Breast epithelium (tissue), 4 donors: Measurements from ENCODE around the gene SH2D6. TPM values are rescaled to one million over a fixed set of nuclear protein-coding genes. Genes with fewer than 3 reads are reported as not detected.

ENCODE experiments used
- DNase-seq, 2 donors: peaks; one replicate each; pipeline ENCODE4 v3.0.0-alpha.2; 2019; ENCODE audit warnings: low spot score in 2 of 2
- H3K27ac ChIP-seq, 2 donors: fragments of 200-600 bp; sonication (generic) in 1 of 2; one replicate each; pipeline ENCODE4 v1.5.1; 2016 to 2019; ENCODE audit warnings: mild to moderate bottlenecking in 1 of 2
- H3K27me3 ChIP-seq, 2 donors: fragments of 200-600 bp; sonication (generic) in 1 of 2; one replicate each; pipeline versions ENCODE4 v1.5.1 to v1.6.0; 2017 to 2019; ENCODE audit warnings: control low read depth in 1 of 2, mild to moderate bottlenecking in 1 of 2
- H3K36me3 ChIP-seq: fragments of 200-600 bp; one replicate; pipeline ENCODE4 v1.5.1; 2019
- H3K4me1 ChIP-seq, 2 donors: fragments of 200-600 bp; sonication (generic); one replicate each; pipeline ENCODE4 v1.5.1; 2016 to 2019; ENCODE audit warnings: control low read depth in 1 of 2
- H3K4me3 ChIP-seq, 3 donors: fragments of 200-600 bp; sonication (generic); 1 replicate in 2 of 3; 2 replicates in 1 of 3; pipeline ENCODE4 v1.5.1; 2016 to 2019; ENCODE audit warnings: mild to moderate bottlenecking in 3 of 3, moderate library complexity in 2 of 3
- H3K9me3 ChIP-seq, 2 donors: fragments of 200-600 bp; sonication (generic) in 1 of 2; one replicate each; pipeline ENCODE4 v1.5.1; 2016 to 2019; ENCODE audit warnings: control low read depth in 1 of 2
- CTCF ChIP-seq, 3 donors: fragments of 450-650 bp; IDR thresholded peaks; one replicate each; pipeline ENCODE4 v1.5.1; 2016 to 2017; ENCODE audit warnings: antibody characterized with exemption in 3 of 3, mild to moderate bottlenecking in 3 of 3, moderate library complexity in 3 of 3
- POLR2A ChIP-seq: fragments of 450-650 bp; IDR thresholded peaks from one replicate; pipeline ENCODE4 v1.6.1; 2016; ENCODE audit warnings: antibody characterized with exemption, mild to moderate bottlenecking, moderate library complexity
- POLR2AphosphoS5 ChIP-seq, 3 donors: sonication (generic); formaldehyde crosslinking; IDR thresholded peaks; one replicate each; pipeline ENCODE4 v1.6.1; 2017; ENCODE audit warnings: antibody characterized with exemption in 3 of 3
- intact Hi-C: fragments of 100-400 bp; cut with DNase I; formaldehyde crosslinking; loops from one replicate; pipeline ENCODE4 v1.15.1; 2023; ENCODE audit warnings: low total_unique reads
- total RNA-seq, 3 donors: library from RNA; depleted of rRNA; stranded (reverse); fragments of >200 nt; gene quantifications; one replicate each; pipeline ENCODE4 v1.1.0, GENCODE V29; 2016

Gene SH2D6
- total RNA-seq, 3 donors from 2014 or later, result not detected

GRCh38 chr2:85462322-85462721, 43.8 kb downstream of the SH2D6 start:
- no peak overlapping the region for H3K4me3 ChIP-seq
- no peak for DNase-seq
- no peaks in the 10 kb centered on the region for H3K9me3 ChIP-seq
- no peak for TF ChIP-seq POLR2AphosphoS5 (IDR thresholded peaks at IDR 0.05)
- no peak for TF ChIP-seq POLR2A
- no peak for TF ChIP-seq CTCF (IDR thresholded peaks at IDR 0.05)
- no peak overlapping the region for H3K27ac ChIP-seq
- no peaks in the 10 kb centered on the region for H3K4me1 ChIP-seq
- intact Hi-C loops, result no loop called here
- H3K27me3 ChIP-seq, result no peaks in the 10 kb centered on the region
- H3K36me3 ChIP-seq, result no peaks in the 10 kb centered on the region

- peaks cover 0 to 12% of the 10 kb centered on the region in 2 donors for H3K4me1 ChIP-seq
- H3K27ac ChIP-seq, result no peak overlapping the region
- no peak overlapping the region for H3K4me3 ChIP-seq
- DNase-seq, result no peak
- no peaks in the 10 kb centered on the region for H3K27me3 ChIP-seq
- intact Hi-C loops, result no loop called here
- H3K36me3 ChIP-seq, result no peaks in the 10 kb centered on the region
- TF ChIP-seq POLR2A (no peak), POLR2AphosphoS5 (IDR thresholded peaks at IDR 0.05) (no peak)
- no peaks in the 10 kb centered on the region for H3K9me3 ChIP-seq
Observed at GRCh38 chr2:85468096-85468703, 49.7 kb downstream of the SH2D6 start.

GRCh38 chr2:85468704-85469349, 50.3 kb downstream of the SH2D6 start:
- Histone ChIP-seq H3K9me3 (no peaks in the 10 kb centered on the region), H3K36me3 (no peaks in the 10 kb centered on the region), H3K27ac (no peak overlapping the region), H3K4me3 (no peak overlapping the region), H3K4me1 (peaks cover 0 to 12% of the 10 kb centered on the region in 2 donors), H3K27me3 (no peaks in the 10 kb centered on the region)
- intact Hi-C loops, result no loop called here
- DNase-seq, result no peak
- no peak for TF ChIP-seq POLR2A
- no peak for TF ChIP-seq POLR2AphosphoS5 (IDR thresholded peaks at IDR 0.05)
- no peak for TF ChIP-seq CTCF (IDR thresholded peaks at IDR 0.05)

- Histone ChIP-seq H3K9me3 (no peaks in the 10 kb centered on the region), H3K4me1 (peaks cover 0 to 12% of the 10 kb centered on the region in 2 donors), H3K27ac (peak overlapping the region; percentile 27 to 74), H3K4me3 (no peak overlapping the region), H3K27me3 (no peaks in the 10 kb centered on the region), H3K36me3 (no peaks in the 10 kb centered on the region)
- peak in 1 of 2 donors; percentile 37 for DNase-seq
- intact Hi-C loops, result no loop called here
- TF ChIP-seq POLR2AphosphoS5 (IDR thresholded peaks at IDR 0.05) (no peak), POLR2A (no peak), CTCF (IDR thresholded peaks at IDR 0.05) (no peak)
Observed at GRCh38 chr2:85470850-85471800, 52.6 kb downstream of the SH2D6 start.

- H3K27me3 ChIP-seq, result no peaks in the 10 kb centered on the region
- H3K9me3 ChIP-seq, result no peaks in the 10 kb centered on the region
- H3K4me1 ChIP-seq, result peaks cover 0 to 12% of the 10 kb centered on the region in 2 donors
- H3K36me3 ChIP-seq, result no peaks in the 10 kb centered on the region
- no peak overlapping the region for H3K4me3 ChIP-seq
- DNase-seq, result no peak
- no peak for TF ChIP-seq POLR2AphosphoS5 (IDR thresholded peaks at IDR 0.05)
- TF ChIP-seq CTCF (IDR thresholded peaks at IDR 0.05), result no peak
- no peak for TF ChIP-seq POLR2A
- intact Hi-C loops, result no loop called here
- no peak overlapping the region for H3K27ac ChIP-seq
Observed at GRCh38 chr2:85472261-85472660, 53.7 kb downstream of the SH2D6 start.
